ENCODE data around the gene CELF2. TPM values are rescaled to one million over a fixed set of nuclear protein-coding genes. Genes with fewer than 3 reads are reported as not detected.

Gene CELF2
- total RNA-seq, 1 experiment from 2014 or later: 0.77 TPM

GRCh38 chr10:11223081-11223480 is 205.4 kb downstream of the CELF2 start:
- no peak for DNase-seq (ENCODE audit: low spot score)

- DNase-seq (ENCODE audit: low spot score): no peak
Observed at GRCh38 chr10:11223507-11224140, 206.0 kb downstream of the CELF2 start.

GRCh38 chr10:11224321-11224720 is 206.6 kb downstream of the CELF2 start:
- DNase-seq (ENCODE audit: low spot score): no peak

GRCh38 chr10:11224792-11225416 is 207.2 kb downstream of the CELF2 start:
- DNase-seq (ENCODE audit: low spot score): no peak

GRCh38 chr10:11225935-11226334 is 208.3 kb downstream of the CELF2 start:
- no peak for DNase-seq (ENCODE audit: low spot score)

GRCh38 chr10:11227103-11227502 is 209.4 kb downstream of the CELF2 start:
- DNase-seq (ENCODE audit: low spot score): no peak

- no peak for DNase-seq (ENCODE audit: low spot score)
Observed at GRCh38 chr10:11229893-11230292, 212.2 kb downstream of the CELF2 start.

- no peak for DNase-seq (ENCODE audit: low spot score)
Observed at GRCh38 chr10:11230498-11231167, 213.0 kb downstream of the CELF2 start.

- DNase-seq (ENCODE audit: low spot score): no peak
Observed at GRCh38 chr10:11231285-11231684, 213.6 kb downstream of the CELF2 start.

- no peak for DNase-seq (ENCODE audit: low spot score)
Observed at GRCh38 chr10:11232222-11232961, 214.7 kb downstream of the CELF2 start.

GRCh38 chr10:11234857-11235531 is 217.3 kb downstream of the CELF2 start:
- DNase-seq (ENCODE audit: low spot score): no peak

- no peak for DNase-seq (ENCODE audit: low spot score)
Observed at GRCh38 chr10:11235771-11236170, 218.1 kb downstream of the CELF2 start.

GRCh38 chr10:11236234-11236633 is 218.6 kb downstream of the CELF2 start:
- DNase-seq (ENCODE audit: low spot score): no peak

- DNase-seq (ENCODE audit: low spot score): no peak
Observed at GRCh38 chr10:11237571-11237970, 219.9 kb downstream of the CELF2 start.

GRCh38 chr10:11238893-11239292 is 221.2 kb downstream of the CELF2 start:
- no peak for DNase-seq (ENCODE audit: low spot score)

- no peak for DNase-seq (ENCODE audit: low spot score)
Observed at GRCh38 chr10:11240641-11241040, 223.0 kb downstream of the CELF2 start.

GRCh38 chr10:11242443-11243387 is 225.0 kb downstream of the CELF2 start:
- DNase-seq (ENCODE audit: low spot score): peak; percentile 54

GRCh38 chr10:11243425-11244222 is 226.0 kb downstream of the CELF2 start:
- no peak for DNase-seq (ENCODE audit: low spot score)

- no peak for DNase-seq (ENCODE audit: low spot score)
Observed at GRCh38 chr10:11245095-11245479, 227.4 kb downstream of the CELF2 start.

- DNase-seq (ENCODE audit: low spot score): no peak
Observed at GRCh38 chr10:11245510-11245909, 227.8 kb downstream of the CELF2 start.
